ENCODE results near the gene ZNF367. TPM values are rescaled to one million over a fixed set of nuclear protein-coding genes. Genes with fewer than 3 reads are reported as not detected.

Gene ZNF367
- total and polyA plus RNA-seq, 2 experiments from 2014 or later: 2.5 to 12.3 TPM

- H3K27ac Mint-ChIP-seq: no peak overlapping the region
- no peak overlapping the region for H2AFZ ChIP-seq
- no peak for ATAC-seq
Measured at GRCh38 chr9:96417661-96418082, 498 bp downstream of the ZNF367 start.

GRCh38 chr9:96417051-96417586, 1.1 kb downstream of the ZNF367 start:
- no peaks in the 10 kb centered on the region for H3K36me3 ChIP-seq (ENCODE audit: insufficient read depth)
- Mint-ChIP-seq H3K36me3 (ENCODE audit: low read depth) (peaks cover 6% of the 10 kb centered on the region; the same call in 2 of the 3 replicates), H3K9me3 (no peaks in the 10 kb centered on the region), H3K27me3 (ENCODE audit: insufficient read depth, low read depth, poor library complexity) (peaks cover 15% of the 10 kb centered on the region), H3K4me3 (peak overlapping the region; percentile 94), H3K27ac (peak overlapping the region; percentile 92), H3K4me1 (peaks cover 49% of the 10 kb centered on the region)
- H3K4me1 ChIP-seq (ENCODE audit: insufficient read depth): peaks cover 39% of the 10 kb centered on the region
- ATAC-seq (peak; percentile 4), DNase-seq (ENCODE audit: low spot score) (peak; percentile 91)
- no peaks in the 10 kb centered on the region for H3K27me3 ChIP-seq (ENCODE audit: insufficient read depth)
- H3F3A ChIP-seq (replicated peaks; ENCODE audit: low read depth): 0 out of 2 replicates have a peak, but pooled peaks cover 9% of the 10 kb centered on the region
- peak overlapping the region; percentile 96 for H3K4me2 ChIP-seq
- TF ChIP-seq ETS1 (IDR thresholded peaks at IDR 0.05) (peak; percentile 80), POLR2AphosphoS5 (IDR thresholded peaks at IDR 0.05; ENCODE audit: low read depth) (peak; percentile 70; the same call in 1 of the 2 replicates), NANOG (IDR thresholded peaks at IDR 0.05; ENCODE audit: borderline replicate concordance) (no peak), ZNF331 (CRISPR knock-in tag; IDR thresholded peaks at IDR 0.05; ENCODE audit: low read depth) (no peak), CREB1 (CRISPR knock-in tag; IDR thresholded peaks at IDR 0.05; ENCODE audit: low read depth) (peak; percentile 98), EZH2 (IDR thresholded peaks at IDR 0.05; ENCODE audit: low read depth, unreplicated experiment) (no peak)
- no peak overlapping the region; the same call in 1 of the 2 replicates for H2AFZ ChIP-seq
- H3K79me2 ChIP-seq (replicated peaks; ENCODE audit: insufficient read depth): peaks cover 49% of the 10 kb centered on the region
- no peaks in the 10 kb centered on the region for H3K9me2 ChIP-seq (ENCODE audit: insufficient read depth)
- H3K27ac ChIP-seq (ENCODE audit: low read depth): peak overlapping the region; percentile 90
- peaks cover 22% of the 10 kb centered on the region; the same call in 1 of the 2 replicates for H4K20me1 ChIP-seq (replicated peaks; ENCODE audit: insufficient read depth)
- peak overlapping the region; percentile 84 for H3K4me3 ChIP-seq

More at GRCh38 chr9:96417661-96418082, 498 bp downstream of the ZNF367 start:
- Histone ChIP-seq H3K27ac (ENCODE audit: low read depth) (peak overlapping the region; percentile 95), H3K4me3 (peak overlapping the region; percentile 55), H3K9me2 (ENCODE audit: insufficient read depth) (no peaks in the 10 kb centered on the region), H3K4me2 (peak overlapping the region; percentile 93), H3K4me1 (ENCODE audit: insufficient read depth) (peaks cover 34% of the 10 kb centered on the region), H3K79me2 (replicated peaks; ENCODE audit: insufficient read depth) (peaks cover 43% of the 10 kb centered on the region), H3F3A (replicated peaks; ENCODE audit: low read depth) (0 out of 2 replicates have a peak, but pooled peaks cover 9% of the 10 kb centered on the region), H4K20me1 (replicated peaks; ENCODE audit: insufficient read depth) (peaks cover 22% of the 10 kb centered on the region; the same call in 1 of the 2 replicates), H3K36me3 (ENCODE audit: insufficient read depth) (no peaks in the 10 kb centered on the region), H3K27me3 (ENCODE audit: insufficient read depth) (no peaks in the 10 kb centered on the region)
- no peak for DNase-seq (ENCODE audit: low spot score)
- H3K4me3 Mint-ChIP-seq: peak overlapping the region; percentile 83
- H3K9me3 Mint-ChIP-seq: no peaks in the 10 kb centered on the region
- TF ChIP-seq ZNF331 (CRISPR knock-in tag; IDR thresholded peaks at IDR 0.05; ENCODE audit: low read depth): no peak
- no peak for TF ChIP-seq STAT1 (IDR thresholded peaks at IDR 0.05; ENCODE audit: unreplicated experiment)
- no peak for TF ChIP-seq CTCF (conservative IDR thresholded peaks at IDR 0.05; ENCODE audit: low read depth in 2 of 2)
- no peak for TF ChIP-seq NANOG (IDR thresholded peaks at IDR 0.05; ENCODE audit: borderline replicate concordance)
- peaks cover 6% of the 10 kb centered on the region; the same call in 2 of the 3 replicates for H3K36me3 Mint-ChIP-seq (ENCODE audit: low read depth)
- peaks cover 44% of the 10 kb centered on the region for H3K4me1 Mint-ChIP-seq
- peaks cover 17% of the 10 kb centered on the region for H3K27me3 Mint-ChIP-seq (ENCODE audit: insufficient read depth, low read depth, poor library complexity)
